HG02588 (cell line): ENCODE measurements around the gene TXNDC11.

Experiments
- ATAC-seq: cut with Tn5 transposase; IDR thresholded peaks from one replicate; pipeline ENCODE4 v1.9.1; 2021; ENCODE audit warnings: mild to moderate bottlenecking, moderate library complexity; ENCODE audit not compliant: unreplicated experiment

The TXNDC11 gene

GRCh38 chr16:11675561-11676511, 66.8 kb downstream of the TXNDC11 start:
- ATAC-seq = no peak

GRCh38 chr16:11674818-11675560, 67.7 kb downstream of the TXNDC11 start:
- ATAC-seq = no peak

- no peak for ATAC-seq
Measured at GRCh38 chr16:11674001-11674817, 68.4 kb downstream of the TXNDC11 start.

- no peak for ATAC-seq
Measured at GRCh38 chr16:11673091-11674000, 69.3 kb downstream of the TXNDC11 start.

GRCh38 chr16:11672206-11673090, 70.2 kb downstream of the TXNDC11 start:
- ATAC-seq = no peak

GRCh38 chr16:11671676-11672075, 71.0 kb downstream of the TXNDC11 start:
- ATAC-seq = no peak

GRCh38 chr16:11671271-11671670, 71.4 kb downstream of the TXNDC11 start:
- no peak for ATAC-seq

- ATAC-seq = no peak
Measured at GRCh38 chr16:11670171-11671131, 72.2 kb downstream of the TXNDC11 start.

- no peak for ATAC-seq
Measured at GRCh38 chr16:11669380-11670146, 73.1 kb downstream of the TXNDC11 start.

GRCh38 chr16:11668623-11669379, 73.9 kb downstream of the TXNDC11 start:
- no peak for ATAC-seq

GRCh38 chr16:11667824-11668622, 74.6 kb downstream of the TXNDC11 start, which contains the start of gene SNN:
Gene SNN, plus strand, starts transcription at chr16:11668455. Its CDS starts 7,605 bp downstream, at chr16:11676060.
- ATAC-seq = peak; percentile 60

- ATAC-seq = no peak
Measured at GRCh38 chr16:11667221-11667823, 75.3 kb downstream of the TXNDC11 start.

- ATAC-seq = no peak
Measured at GRCh38 chr16:11666103-11667055, 76.3 kb downstream of the TXNDC11 start.

- no peak for ATAC-seq
Measured at GRCh38 chr16:11665071-11665491, 77.6 kb downstream of the TXNDC11 start.
